Measurements from ENCODE around the gene SP7. TPM values are rescaled to one million over a fixed set of nuclear protein-coding genes. Genes with fewer than 3 reads are reported as not detected.

SP7 gene
- total RNA-seq, 4 donors from 2014 or later = 0.34 to 0.62 TPM; not detected in 2

DNA sequence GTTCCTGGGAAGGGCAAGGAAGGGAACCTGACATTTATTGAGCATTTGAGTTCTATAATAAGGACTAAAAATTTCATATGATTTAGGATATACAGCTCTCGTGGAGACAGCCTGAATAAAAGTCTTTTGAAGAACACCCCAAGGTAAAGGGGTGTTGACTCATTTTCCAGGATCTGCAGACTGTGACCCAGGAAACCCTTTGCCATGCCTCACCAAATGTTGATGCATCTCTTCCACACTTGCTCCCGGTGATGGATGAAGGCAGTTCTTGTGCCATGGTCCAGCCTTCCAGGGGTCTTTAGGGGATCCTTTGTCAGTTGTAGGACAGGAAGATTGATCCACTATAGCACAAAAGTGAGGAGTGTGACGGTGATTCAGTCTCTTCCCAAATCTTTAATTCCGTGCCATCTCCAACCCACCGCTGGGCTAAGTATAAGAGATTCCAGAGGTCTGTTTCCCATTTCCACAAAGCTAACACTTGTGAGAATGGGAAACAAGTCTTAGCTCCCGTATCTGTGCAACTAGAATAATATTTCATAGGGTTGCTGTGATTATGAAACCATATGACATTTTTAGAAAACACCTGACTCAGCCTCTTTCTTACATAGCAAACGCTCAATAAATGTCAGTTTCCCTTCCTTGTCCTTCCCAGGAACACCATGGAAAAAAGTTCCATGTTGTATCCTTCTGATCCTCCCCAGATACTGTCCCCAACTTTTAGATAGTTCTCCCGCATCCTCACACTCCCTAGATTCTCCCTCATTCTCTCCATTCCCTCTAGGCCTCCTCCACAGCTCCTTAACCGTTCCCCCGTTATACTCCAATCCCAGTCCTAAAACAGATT, 15.6 kb downstream of the SP7 start:
- H3K4me3 ChIP-seq = peak overlapping the region; percentile 52 to 71
- H3K4me1 ChIP-seq = peaks cover 0 to 3% of the 10 kb centered on the region in 2 donors
- H3K27ac ChIP-seq = peak overlapping the region; percentile 88 to 89
- no peak for TF ChIP-seq POLR2A (IDR thresholded peaks at IDR 0.05)
- intact Hi-C loops (cut with DNase I; ENCODE audit: low total_unique reads) = no loop called here
- no peaks in the 10 kb centered on the region for H3K9me3 ChIP-seq
- H3K27me3 ChIP-seq = no peaks in the 10 kb centered on the region
- H3K36me3 ChIP-seq = no peaks in the 10 kb centered on the region
- DNase-seq = no peak

DNA sequence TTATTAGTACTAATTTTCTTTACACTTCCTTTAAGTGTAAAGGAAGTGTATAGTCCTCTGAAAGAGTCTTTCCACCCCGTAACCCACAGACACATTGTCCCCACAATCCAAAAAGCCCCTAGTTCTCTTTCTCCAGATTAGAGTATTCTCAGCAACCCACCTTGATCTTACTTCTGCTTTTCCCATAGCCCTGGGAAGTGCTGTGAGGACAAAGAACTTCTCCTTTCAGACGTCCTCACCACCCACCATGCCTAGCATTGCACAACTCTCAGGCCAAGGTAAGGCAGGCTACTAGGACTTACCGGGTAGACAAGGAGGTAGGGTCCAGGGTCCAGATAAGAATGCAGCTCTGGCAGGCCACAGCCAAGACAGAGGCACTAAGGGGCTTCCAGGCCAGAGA, 22.2 kb downstream of the SP7 start:
- no peaks in the 10 kb centered on the region for H3K36me3 ChIP-seq
- H3K9me3 ChIP-seq = no peaks in the 10 kb centered on the region
- no peaks in the 10 kb centered on the region for H3K27me3 ChIP-seq
- no peaks in the 10 kb centered on the region for H3K4me1 ChIP-seq
- intact Hi-C loops (cut with DNase I; ENCODE audit: low total_unique reads) = no loop called here
- TF ChIP-seq, protein P1, sequence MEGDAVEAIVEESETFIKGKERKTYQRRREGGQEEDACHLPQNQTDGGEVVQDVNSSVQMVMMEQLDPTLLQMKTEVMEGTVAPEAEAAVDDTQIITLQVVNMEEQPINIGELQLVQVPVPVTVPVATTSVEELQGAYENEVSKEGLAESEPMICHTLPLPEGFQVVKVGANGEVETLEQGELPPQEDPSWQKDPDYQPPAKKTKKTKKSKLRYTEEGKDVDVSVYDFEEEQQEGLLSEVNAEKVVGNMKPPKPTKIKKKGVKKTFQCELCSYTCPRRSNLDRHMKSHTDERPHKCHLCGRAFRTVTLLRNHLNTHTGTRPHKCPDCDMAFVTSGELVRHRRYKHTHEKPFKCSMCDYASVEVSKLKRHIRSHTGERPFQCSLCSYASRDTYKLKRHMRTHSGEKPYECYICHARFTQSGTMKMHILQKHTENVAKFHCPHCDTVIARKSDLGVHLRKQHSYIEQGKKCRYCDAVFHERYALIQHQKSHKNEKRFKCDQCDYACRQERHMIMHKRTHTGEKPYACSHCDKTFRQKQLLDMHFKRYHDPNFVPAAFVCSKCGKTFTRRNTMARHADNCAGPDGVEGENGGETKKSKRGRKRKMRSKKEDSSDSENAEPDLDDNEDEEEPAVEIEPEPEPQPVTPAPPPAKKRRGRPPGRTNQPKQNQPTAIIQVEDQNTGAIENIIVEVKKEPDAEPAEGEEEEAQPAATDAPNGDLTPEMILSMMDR (IDR thresholded peaks at IDR 0.05) = no peak
- no peak for TF ChIP-seq POLR2A (IDR thresholded peaks at IDR 0.05)
- DNase-seq = no peak
- no peak overlapping the region for H3K27ac ChIP-seq
- no peak overlapping the region for H3K4me3 ChIP-seq

DNA sequence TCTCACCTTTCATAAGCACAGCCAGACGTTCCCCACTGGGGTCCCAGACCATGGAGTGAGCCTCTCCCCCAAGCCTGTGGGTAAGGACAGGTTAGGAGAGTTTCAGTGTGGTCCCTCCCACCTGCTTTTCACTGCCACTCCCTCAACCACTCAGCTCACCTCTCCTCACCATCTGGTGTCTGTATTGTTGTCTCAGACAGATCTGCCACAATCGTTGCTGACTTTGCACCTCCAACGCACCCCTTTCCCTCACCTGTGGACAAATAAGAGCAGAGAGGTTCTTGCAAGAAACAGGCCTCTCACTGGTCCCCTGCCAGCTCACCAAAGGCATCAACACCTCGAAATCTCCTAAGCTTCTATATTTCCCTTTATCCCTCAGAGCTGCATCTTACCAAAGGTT, 27.9 kb downstream of the SP7 start:
- no peaks in the 10 kb centered on the region for H3K27me3 ChIP-seq
- H3K4me3 ChIP-seq = no peak overlapping the region
- intact Hi-C loops (cut with DNase I; ENCODE audit: low total_unique reads) = no loop called here
- H3K4me1 ChIP-seq = no peaks in the 10 kb centered on the region
- DNase-seq = no peak
- no peak overlapping the region for H3K27ac ChIP-seq
- no peaks in the 10 kb centered on the region for H3K9me3 ChIP-seq
- TF ChIP-seq, protein P1 (IDR thresholded peaks at IDR 0.05) = no peak
- TF ChIP-seq POLR2A (IDR thresholded peaks at IDR 0.05) = no peak
- no peaks in the 10 kb centered on the region for H3K36me3 ChIP-seq

DNA sequence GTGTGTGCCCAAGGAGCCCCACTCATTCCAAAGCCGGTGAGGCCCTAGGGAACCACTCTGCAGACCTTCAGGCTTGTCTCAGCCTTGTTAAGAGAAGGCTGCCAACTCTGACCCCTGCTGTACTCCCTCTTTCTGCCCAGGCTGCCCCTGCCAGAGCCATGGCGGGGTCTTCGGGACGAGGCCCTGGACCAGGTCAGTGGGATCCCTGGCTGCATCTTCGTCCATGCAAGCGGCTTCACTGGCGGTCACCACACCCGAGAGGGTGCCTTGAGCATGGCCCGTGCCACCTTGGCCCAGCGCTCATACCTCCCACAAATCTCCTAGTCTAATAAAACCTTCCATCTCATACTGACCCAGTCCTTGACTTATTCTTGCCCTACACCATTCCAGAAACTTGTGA, 29.3 kb downstream of the SP7 start:
- intact Hi-C loops (cut with DNase I; ENCODE audit: low total_unique reads) = no loop called here
- H3K36me3 ChIP-seq = no peaks in the 10 kb centered on the region

DNA sequence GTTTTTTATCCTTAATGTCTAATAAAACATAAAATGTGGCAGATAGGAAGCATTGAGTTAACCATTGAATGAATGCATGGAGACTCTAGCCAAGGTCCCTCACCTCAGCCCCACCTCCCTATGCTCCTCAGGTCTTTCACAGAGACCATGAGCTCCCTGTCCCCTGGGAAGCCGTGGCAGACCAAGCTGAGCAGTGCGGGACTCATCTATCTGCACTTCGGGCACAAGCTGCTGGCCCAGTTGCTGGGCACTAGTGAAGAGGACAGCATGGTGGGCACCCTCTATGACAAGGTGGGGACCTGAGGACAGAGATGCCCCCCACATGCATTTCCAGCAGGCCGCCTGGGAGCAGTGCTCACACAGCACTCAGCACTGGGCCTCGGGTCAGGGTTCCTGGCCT, 33.3 kb downstream of the SP7 start:
- Histone ChIP-seq H3K36me3 (no peaks in the 10 kb centered on the region), H3K27me3 (no peaks in the 10 kb centered on the region), H3K27ac (no peak overlapping the region), H3K4me3 (no peak overlapping the region), H3K9me3 (no peaks in the 10 kb centered on the region), H3K4me1 (peaks cover 5 to 9% of the 10 kb centered on the region in 2 donors)
- no peak for DNase-seq
- intact Hi-C loops (cut with DNase I; ENCODE audit: low total_unique reads) = no loop called here
- TF ChIP-seq, protein P1 (IDR thresholded peaks at IDR 0.05) = no peak
- TF ChIP-seq POLR2A (IDR thresholded peaks at IDR 0.05) = no peak

More for the DNA sequence above, 29.3 kb downstream of the SP7 start:
- TF ChIP-seq, protein P1 (IDR thresholded peaks at IDR 0.05) = no peak
- no peak for TF ChIP-seq POLR2A (IDR thresholded peaks at IDR 0.05)
- Histone ChIP-seq H3K27me3 (no peaks in the 10 kb centered on the region), H3K9me3 (no peaks in the 10 kb centered on the region), H3K4me3 (no peak overlapping the region), H3K27ac (no peak overlapping the region), H3K4me1 (no peaks in the 10 kb centered on the region)
- DNase-seq = no peak

Data from uterus (tissue), 4 donors.